Measurements from ENCODE around the gene CLPTM1L. TPM values are rescaled to one million over a fixed set of nuclear protein-coding genes. Genes with fewer than 3 reads are reported as not detected.
A peak's percentile ranks its signal among the peaks of the same experiment; 100 is the strongest.
"Not testable (repeated sequence)": the region's sequence is repeated elsewhere in the genome, so short reads cannot be mapped to it uniquely, and the experiment has no call there.

Gene CLPTM1L
- total RNA-seq, 1 donor: 108 TPM

DNA sequence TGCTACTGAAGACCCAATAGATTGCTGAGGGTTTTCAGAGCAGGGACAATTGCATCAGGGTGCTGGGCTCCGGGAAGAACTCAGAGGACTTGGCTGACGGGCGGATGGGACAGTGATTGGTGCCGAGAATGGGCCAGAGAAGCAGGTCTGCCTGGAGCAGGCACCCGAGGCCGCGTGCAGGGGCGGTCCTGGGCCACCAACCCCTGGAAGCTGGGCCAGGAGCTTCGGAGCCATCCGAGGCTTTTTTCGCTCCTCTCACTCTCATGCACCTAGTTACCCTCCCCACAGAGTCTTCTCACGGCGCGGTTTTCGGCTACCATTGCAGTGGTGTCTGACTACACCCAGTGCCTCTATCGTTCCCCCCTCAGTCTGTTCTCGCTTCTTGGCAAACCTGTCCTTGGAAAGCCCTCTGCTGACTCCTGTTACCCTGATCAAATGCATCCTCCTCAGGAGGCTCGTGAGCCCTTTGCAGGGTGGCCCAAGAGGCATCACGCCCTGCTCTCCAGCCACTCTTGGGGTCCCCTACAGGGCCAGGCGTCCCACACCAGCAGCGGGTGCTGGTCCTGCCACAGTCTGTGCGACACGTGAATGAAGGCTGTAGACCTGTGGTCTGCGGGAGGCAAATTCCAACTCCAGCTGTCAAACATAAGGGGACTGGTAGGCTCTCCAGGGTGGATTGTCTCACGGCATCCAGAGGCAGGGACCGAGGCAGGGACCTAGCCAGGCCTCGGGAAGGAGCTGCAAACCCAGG, 1.2 kb upstream of the CLPTM1L start:
- no peak for DNase-seq (ENCODE audit: low read depth)
- peak overlapping the region; percentile 91 for H3K4me3 ChIP-seq (ENCODE audit: low read depth, low read length)
- TF ChIP-seq, protein P1, sequence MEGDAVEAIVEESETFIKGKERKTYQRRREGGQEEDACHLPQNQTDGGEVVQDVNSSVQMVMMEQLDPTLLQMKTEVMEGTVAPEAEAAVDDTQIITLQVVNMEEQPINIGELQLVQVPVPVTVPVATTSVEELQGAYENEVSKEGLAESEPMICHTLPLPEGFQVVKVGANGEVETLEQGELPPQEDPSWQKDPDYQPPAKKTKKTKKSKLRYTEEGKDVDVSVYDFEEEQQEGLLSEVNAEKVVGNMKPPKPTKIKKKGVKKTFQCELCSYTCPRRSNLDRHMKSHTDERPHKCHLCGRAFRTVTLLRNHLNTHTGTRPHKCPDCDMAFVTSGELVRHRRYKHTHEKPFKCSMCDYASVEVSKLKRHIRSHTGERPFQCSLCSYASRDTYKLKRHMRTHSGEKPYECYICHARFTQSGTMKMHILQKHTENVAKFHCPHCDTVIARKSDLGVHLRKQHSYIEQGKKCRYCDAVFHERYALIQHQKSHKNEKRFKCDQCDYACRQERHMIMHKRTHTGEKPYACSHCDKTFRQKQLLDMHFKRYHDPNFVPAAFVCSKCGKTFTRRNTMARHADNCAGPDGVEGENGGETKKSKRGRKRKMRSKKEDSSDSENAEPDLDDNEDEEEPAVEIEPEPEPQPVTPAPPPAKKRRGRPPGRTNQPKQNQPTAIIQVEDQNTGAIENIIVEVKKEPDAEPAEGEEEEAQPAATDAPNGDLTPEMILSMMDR (IDR thresholded peaks at IDR 0.05; ENCODE audit: insufficient read depth, low read length): no peak

DNA sequence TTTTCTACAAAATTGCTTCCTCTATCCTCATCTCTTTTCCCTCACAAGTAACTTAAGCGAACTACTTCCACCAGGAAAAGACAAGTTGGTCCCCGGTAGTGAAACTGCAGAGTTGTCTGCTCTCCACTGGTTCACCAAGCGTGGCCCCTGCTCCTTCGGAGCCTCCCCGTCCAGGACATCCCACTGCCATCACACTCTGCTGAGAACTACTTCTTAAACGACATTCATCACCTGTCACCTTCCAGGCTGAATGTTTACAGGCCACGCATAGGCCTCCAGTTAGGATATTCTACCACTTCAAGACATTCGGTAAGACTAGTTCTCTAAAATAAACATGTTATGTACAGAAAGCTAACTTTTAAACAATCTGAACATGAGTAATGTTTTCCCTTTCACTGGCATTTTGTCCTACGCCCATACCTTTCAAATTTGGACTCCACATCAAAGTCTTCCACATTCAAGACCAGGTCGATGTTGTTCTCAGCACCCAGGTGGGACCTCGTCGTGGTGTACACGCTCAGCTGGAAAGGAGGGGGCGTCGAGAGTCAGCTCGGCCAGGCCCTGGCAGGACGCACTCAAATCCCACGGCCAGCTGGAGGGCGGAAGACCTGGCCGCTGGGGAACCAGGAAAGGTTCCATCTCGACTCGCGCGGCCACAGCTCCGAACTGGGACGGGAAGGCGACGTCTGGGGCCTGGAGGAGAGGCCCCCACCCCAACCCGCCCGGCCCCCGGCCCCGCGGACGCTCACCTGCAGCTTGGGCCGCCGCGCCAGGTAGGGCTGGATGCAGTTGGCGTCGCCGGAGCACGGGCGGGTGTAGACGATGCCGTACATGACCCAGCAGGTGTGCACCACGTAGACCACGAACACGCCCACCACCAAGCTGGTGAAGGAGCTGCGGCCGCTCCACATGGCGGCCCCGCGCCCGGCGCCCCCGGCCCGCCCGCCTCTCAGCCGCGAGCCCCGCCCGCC, 683 bp downstream of the CLPTM1L start:
- DNase-seq (ENCODE audit: low read depth): no peak
- TF ChIP-seq, protein P1 (IDR thresholded peaks at IDR 0.05; ENCODE audit: insufficient read depth, low read length): no peak
- peak overlapping the region; percentile 91 for H3K4me3 ChIP-seq (ENCODE audit: low read depth, low read length)

DNA sequence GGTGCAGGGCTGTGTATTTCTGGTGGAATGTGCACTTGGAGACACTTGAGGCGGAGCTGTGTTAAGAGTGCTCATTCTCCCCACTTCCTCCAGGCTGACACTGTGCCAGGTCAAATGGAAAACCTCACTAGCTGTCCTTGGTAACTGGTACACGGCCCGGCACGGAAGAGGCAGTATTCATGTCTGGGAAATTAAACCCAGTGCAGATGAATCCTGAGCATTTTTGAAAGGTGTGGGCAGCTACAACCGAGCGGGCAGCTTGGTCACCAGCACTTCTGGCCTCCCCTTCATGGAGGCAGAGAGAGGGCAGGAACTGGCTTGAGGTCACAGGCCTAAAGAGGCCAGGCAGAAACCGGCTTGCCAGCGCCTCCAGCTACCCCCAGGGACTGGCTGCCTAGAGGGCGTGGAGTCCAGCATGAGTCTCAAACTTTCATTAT, 1.6 kb downstream of the CLPTM1L start:
- peak overlapping the region; percentile 22 for H3K4me3 ChIP-seq (ENCODE audit: low read depth, low read length)
- DNase-seq (ENCODE audit: low read depth): no peak
- TF ChIP-seq, protein P1 (IDR thresholded peaks at IDR 0.05; ENCODE audit: insufficient read depth, low read length): no peak

DNA sequence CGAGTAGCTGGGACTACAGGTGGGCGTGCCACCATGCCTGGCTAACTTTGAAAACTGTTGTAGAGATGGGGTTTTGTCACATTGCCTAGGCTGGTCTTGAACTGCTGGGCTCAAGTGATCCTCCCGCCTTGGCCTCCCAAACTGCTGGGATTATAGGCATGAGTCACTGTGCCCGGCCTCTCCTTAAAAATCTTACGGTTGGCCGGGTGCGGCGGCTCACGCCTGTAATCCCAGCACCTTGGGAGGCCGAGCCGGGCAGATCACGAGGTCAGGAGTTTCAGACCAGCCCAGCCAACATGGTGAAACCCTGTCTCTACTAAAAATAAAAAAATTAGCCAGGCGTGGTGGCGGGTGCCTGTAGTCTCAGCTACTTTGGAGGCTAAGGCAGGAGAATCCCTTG, 2.2 kb downstream of the CLPTM1L start:
- H3K4me3 ChIP-seq (ENCODE audit: low read depth, low read length); DNase-seq (ENCODE audit: low read depth): not testable (repeated sequence)

DNA sequence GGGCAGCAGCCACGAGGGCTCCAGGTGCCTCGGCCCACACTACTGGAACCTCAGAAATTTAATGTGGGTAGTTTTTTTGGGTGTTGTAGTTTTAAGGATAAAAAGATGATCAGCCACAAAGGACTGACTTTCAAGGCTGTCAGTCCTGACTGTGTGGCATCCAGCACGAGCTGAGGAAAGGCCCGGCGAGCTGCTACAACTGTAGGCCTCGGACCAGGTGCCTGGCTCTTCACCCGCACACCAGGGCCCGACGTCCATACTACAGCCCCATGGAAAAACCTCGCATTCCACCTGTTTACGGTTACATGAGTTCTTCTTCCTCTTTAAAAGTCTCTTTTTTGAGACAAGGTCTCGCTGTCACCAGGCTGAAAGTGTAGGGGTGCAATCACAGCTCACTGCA, 2.6 kb downstream of the CLPTM1L start:
- DNase-seq (ENCODE audit: low read depth): no peak
- TF ChIP-seq, protein P1 (IDR thresholded peaks at IDR 0.05; ENCODE audit: insufficient read depth, low read length): no peak
- H3K4me3 ChIP-seq (ENCODE audit: low read depth, low read length): no peak overlapping the region

DNA sequence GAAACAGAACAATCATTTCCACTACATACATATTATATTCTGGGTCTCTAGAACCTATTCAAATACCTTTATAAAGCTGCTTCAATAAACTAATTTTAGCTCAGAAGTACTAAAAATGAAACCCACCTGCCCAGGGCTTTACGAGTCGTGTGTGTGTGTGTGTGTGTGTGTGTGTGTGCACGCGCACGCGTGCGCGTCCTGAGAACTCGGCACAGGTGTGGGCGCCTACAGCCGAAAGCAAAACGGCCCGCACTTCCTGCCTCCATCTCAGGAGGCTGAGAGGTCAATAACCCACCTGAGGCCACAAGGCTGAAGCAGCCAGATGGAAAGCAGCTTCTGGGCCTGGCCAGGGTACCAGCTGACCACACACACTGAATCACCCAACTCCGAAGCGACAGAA, 3.0 kb downstream of the CLPTM1L start:
- TF ChIP-seq, protein P1 (IDR thresholded peaks at IDR 0.05; ENCODE audit: insufficient read depth, low read length): no peak
- H3K4me3 ChIP-seq (ENCODE audit: low read depth, low read length): no peak overlapping the region
- DNase-seq (ENCODE audit: low read depth): no peak

DNA sequence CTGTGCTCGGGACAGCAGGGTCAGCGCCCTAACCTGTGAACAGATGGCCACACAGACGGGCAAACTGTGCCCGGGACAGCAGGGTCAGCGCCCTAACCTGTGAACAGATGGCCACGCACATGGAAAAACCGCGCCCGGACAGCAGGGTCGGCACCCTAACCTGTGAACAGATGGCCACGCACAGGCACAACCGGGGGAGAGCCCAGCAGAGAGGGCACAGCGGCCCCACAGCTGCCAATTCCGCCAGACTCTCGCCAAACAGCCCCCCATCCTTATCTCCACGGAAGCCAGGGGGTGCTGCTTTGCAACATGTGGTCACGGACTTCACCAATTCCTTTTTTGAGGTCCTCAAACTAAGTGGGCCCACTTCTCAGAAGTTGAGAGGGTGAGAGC, 5.1 kb downstream of the CLPTM1L start:
- not testable (repeated sequence) for H3K4me3 ChIP-seq (ENCODE audit: low read depth, low read length); DNase-seq (ENCODE audit: low read depth)

DNA sequence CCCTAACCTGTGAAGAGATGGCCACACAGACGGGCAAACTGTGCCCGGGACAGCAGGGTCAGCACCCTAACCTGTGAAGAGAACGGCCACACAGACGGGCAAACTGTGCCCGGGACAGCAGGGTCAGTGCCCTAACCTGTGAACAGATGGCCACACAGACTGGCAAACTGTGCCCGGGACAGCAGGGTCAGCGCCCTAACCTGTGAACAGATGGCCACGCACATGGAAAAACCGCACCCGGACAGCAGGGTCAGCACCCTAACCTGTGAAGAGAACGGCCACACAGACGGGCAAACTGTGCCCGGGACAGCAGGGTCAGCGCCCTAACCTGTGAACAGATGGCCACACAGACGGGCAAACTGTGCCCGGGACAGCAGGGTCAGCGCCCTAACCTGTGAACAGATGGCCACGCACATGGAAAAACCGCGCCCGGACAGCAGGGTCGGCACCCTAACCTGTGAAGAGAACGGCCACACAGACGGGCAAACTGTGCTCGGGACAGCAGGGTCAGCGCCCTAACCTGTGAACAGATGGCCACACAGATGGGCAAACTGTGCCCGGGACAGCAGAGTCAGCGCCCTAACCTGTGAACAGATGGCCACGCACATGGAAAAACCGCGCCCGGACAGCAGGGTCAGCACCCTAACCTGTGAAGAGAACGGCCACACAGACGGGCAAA, 5.6 kb downstream of the CLPTM1L start:
- DNase-seq (ENCODE audit: low read depth); H3K4me3 ChIP-seq (ENCODE audit: low read depth, low read length): not testable (repeated sequence)
